ENCODE results near the gene AK1.

DNA sequence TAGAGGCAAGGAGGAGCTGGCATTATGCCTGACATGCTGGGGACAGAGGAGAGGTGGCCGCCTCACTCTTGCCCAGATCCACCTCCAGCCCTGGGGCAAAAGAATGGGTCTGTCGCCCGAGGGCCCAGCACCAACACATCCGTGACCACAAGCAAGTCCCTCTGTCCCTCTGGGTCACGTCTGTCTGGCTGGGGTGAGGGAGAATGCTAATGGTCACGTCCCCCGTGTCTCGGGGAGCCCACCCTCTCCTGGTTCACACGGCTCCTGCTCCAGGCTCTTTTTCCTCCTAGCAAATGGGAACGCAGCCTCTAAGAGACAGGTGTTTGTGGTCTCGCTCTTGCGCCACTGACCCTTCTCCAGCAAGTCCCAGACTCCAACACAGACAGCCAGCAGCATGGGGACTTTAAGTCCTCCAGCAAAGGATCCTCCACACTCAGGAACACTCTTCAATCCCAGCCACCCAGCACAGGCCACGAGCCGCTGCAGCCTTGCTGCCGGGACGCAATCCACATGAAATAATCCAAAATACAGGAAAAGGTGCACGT is 27.1 kb downstream of the AK1 start:
- TF ChIP-seq POLR2A (IDR thresholded peaks at IDR 0.05; ENCODE audit: low read depth, low read length) = no peak
- no peak for TF ChIP-seq TAF1 (IDR thresholded peaks at IDR 0.05; ENCODE audit: borderline replicate concordance, low read depth, low read length)

All from GM12892 (cell line).